Mesothelial cell of epicardium (in vitro differentiated cells): ENCODE measurements around the gene NLRC3. TPM values are rescaled to one million over a fixed set of nuclear protein-coding genes. Genes with fewer than 3 reads are reported as not detected.

Source experiments
- DNase-seq, 2 experiments: peaks; one replicate each; pipeline ENCODE4 v3.0.0; 2021; ENCODE audit warnings: low spot score in 2 of 2; ENCODE audit not compliant: unreplicated experiment in 2 of 2
- H3K27ac Mint-ChIP-seq: 2 replicates; pipeline ENCODE4 v1.8.0; 2021; ENCODE audit warnings: mixed read lengths
- H3K27me3 Mint-ChIP-seq: 2 replicates; pipeline ENCODE4 v1.8.0; 2021; ENCODE audit warnings: low read depth, mixed read lengths
- H3K36me3 Mint-ChIP-seq: 2 replicates; pipeline ENCODE4 v1.8.0; 2021; ENCODE audit warnings: mixed read lengths
- H3K4me1 Mint-ChIP-seq: 2 replicates; pipeline ENCODE4 v1.8.0; 2021; ENCODE audit warnings: mixed read lengths
- H3K4me3 Mint-ChIP-seq: 2 replicates; pipeline ENCODE4 v1.8.0; 2021; ENCODE audit warnings: mild to moderate bottlenecking, moderate library complexity, mixed read lengths
- H3K9me3 Mint-ChIP-seq: 2 replicates; pipeline ENCODE4 v1.8.0; 2021; ENCODE audit warnings: mixed read lengths
- CTCF ChIP-seq: fragments of 200-600 bp; sonication (generic); IDR thresholded peaks from one replicate; pipeline ENCODE4 v1.5.0; 2021; ENCODE audit warnings: antibody characterized with exemption; ENCODE audit not compliant: unreplicated experiment
- total RNA-seq: library from RNA; stranded (reverse); gene quantifications from 3 replicates; pipeline ENCODE4 v1.2.1, GENCODE V29; 2021

Gene NLRC3
- total RNA-seq, 1 donor from 2014 or later = 0.13 TPM

GRCh38 chr16:3589441-3589921 is 12.3 kb upstream of the NLRC3 start:
- no peak for DNase-seq
- Mint-ChIP-seq H3K9me3 (no peaks in the 10 kb centered on the region), H3K4me1 (no peaks in the 10 kb centered on the region), H3K27me3 (no peaks in the 10 kb centered on the region), H3K4me3 (no peak overlapping the region), H3K36me3 (peaks cover 31% of the 10 kb centered on the region), H3K27ac (no peak overlapping the region)
- no peak for TF ChIP-seq CTCF

GRCh38 chr16:3589001-3589400 is 11.8 kb upstream of the NLRC3 start:
- no peak for DNase-seq
- H3K27ac Mint-ChIP-seq = no peak overlapping the region
- H3K4me3 Mint-ChIP-seq = no peak overlapping the region
- H3K36me3 Mint-ChIP-seq = peaks cover 33% of the 10 kb centered on the region
- no peaks in the 10 kb centered on the region for H3K27me3 Mint-ChIP-seq
- no peak for TF ChIP-seq CTCF
- H3K9me3 Mint-ChIP-seq = no peaks in the 10 kb centered on the region
- no peaks in the 10 kb centered on the region for H3K4me1 Mint-ChIP-seq

GRCh38 chr16:3587547-3588110 is 10.4 kb upstream of the NLRC3 start:
- H3K4me3 Mint-ChIP-seq = no peak overlapping the region
- H3K4me1 Mint-ChIP-seq = no peaks in the 10 kb centered on the region
- DNase-seq = no peak
- peaks cover 38% of the 10 kb centered on the region for H3K36me3 Mint-ChIP-seq
- H3K27ac Mint-ChIP-seq = no peak overlapping the region
- no peaks in the 10 kb centered on the region for H3K9me3 Mint-ChIP-seq
- no peaks in the 10 kb centered on the region for H3K27me3 Mint-ChIP-seq
- no peak for TF ChIP-seq CTCF

- Mint-ChIP-seq H3K4me1 (peaks cover 11% of the 10 kb centered on the region), H3K9me3 (no peaks in the 10 kb centered on the region), H3K4me3 (no peak overlapping the region), H3K36me3 (peaks cover 24% of the 10 kb centered on the region), H3K27ac (no peak overlapping the region), H3K27me3 (no peaks in the 10 kb centered on the region)
- no peak for DNase-seq
- TF ChIP-seq CTCF = no peak
Observed at GRCh38 chr16:3584412-3584811, 7.2 kb upstream of the NLRC3 start.

- peaks cover 11% of the 10 kb centered on the region for H3K4me1 Mint-ChIP-seq
- TF ChIP-seq CTCF = no peak
- H3K9me3 Mint-ChIP-seq = no peaks in the 10 kb centered on the region
- H3K27ac Mint-ChIP-seq = no peak overlapping the region
- no peak overlapping the region for H3K4me3 Mint-ChIP-seq
- H3K27me3 Mint-ChIP-seq = no peaks in the 10 kb centered on the region
- DNase-seq = no peak
- peaks cover 22% of the 10 kb centered on the region for H3K36me3 Mint-ChIP-seq
Observed at GRCh38 chr16:3583303-3584038, 6.3 kb upstream of the NLRC3 start.
